Eye (tissue), 1 donor: ENCODE results near the gene L3MBTL4.
"Not testable (repeated sequence)": the region's sequence is repeated elsewhere in the genome, so short reads cannot be mapped to it uniquely, and the experiment has no call there.

Experiments
- DNase-seq: peaks from one replicate; pipeline ENCODE4 v3.0.0-alpha.2; 2015

The L3MBTL4 gene

DNA sequence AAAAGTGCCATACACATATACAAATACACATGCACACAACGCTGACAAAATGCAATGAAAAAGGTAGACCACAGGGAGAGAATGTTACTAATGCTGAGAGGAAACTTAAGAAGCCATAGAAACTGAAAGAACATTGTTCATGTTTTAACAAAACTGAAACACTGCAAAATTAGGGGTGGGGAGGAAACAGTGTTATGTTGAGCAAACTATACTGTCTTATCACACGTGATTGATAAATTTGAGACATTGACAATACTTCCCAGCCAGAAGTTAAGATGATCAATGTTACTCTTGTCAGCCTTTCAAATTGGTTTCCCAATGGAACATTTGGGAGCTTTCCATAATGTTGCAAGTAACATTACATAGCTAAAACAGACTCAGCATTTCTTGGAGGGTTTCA is 165.5 kb downstream of the L3MBTL4 start:
- no peak for DNase-seq

GRCh38 chr18:6248017-6248416 is 166.7 kb downstream of the L3MBTL4 start:
- no peak for DNase-seq

GRCh38 chr18:6242004-6242403 is 172.7 kb downstream of the L3MBTL4 start:
- no peak for DNase-seq

DNA sequence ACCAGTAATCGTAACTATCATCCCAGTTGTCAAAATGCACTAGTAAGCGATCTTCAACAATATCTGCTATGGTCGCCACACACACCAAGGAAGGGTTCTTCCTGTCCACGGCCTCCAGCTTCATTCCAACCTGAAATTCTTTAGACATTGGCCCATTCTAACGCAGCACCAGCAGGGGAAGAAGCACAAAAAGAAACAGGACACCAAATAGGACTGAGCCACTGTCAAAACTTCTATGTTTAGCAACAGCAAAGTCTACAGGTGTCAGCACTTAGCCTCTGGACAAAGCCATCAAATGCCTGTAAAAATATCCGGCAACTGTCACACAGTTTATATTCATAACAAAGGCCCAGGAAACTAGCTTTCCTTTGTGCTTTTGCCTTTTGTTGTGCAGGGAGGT is 175.0 kb downstream of the L3MBTL4 start:
- DNase-seq = no peak

DNA sequence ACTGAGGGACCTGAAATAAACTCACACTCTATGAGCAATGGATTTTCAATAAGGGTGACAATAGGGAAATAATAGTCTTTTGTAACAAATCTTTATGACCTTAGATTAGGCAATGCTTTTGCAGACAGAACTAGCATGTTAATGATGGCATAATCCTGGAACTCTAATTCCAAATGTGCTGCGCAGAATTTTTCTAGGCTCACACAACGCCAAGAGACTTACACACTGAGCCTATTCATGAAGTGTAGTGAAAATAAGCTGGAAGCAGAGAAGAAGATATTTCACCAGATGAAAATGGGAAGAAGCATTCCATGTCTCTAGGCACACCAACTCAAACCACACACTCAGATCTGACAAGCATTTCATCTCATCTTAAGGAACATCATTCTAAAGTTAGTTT is 178.5 kb downstream of the L3MBTL4 start:
- no peak for DNase-seq

DNA sequence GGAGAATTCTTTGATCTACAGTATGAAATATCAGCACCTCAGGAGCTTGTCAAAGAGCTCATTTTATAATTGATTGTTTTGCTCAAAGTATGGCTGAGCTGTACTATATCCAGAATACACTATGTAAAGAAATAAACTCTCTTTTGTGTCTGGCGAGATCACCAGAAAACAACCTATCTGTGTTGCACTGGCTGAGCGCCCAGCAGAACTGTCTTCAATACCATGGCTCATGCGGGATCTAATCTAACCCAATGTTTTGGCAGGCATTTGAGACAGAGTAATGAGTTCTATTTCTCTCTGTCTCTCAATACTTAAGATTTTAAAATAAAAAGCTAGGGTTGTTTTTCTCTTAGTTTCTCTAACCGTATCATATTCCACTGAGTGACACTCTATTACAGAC is 192.4 kb downstream of the L3MBTL4 start:
- peak; percentile 18 for DNase-seq

DNA sequence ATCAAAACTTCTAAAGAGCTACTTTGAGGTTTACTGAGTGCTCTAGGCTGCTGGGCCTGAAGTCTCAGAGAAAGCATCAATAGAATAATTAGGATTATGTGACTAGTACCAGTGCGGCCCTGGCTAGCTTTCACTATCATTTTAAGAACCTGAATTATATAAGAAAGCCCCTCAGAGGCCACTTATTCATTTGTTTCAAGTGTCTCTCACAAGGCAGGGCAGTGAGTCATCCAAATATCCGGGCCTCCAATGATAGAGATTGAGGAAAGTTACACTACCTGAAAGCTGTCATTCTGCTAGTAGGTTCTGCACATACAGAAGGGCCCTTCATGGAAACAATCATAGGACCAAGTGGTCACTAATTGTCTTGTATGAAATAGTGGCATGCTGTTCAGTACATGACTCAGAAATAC is 193.1 kb downstream of the L3MBTL4 start:
- DNase-seq = no peak

- no peak for DNase-seq
Observed at GRCh38 chr18:6220129-6220528, 194.6 kb downstream of the L3MBTL4 start.

GRCh38 chr18:6219116-6219717 is 195.5 kb downstream of the L3MBTL4 start:
- peak; percentile 84 for DNase-seq

DNA sequence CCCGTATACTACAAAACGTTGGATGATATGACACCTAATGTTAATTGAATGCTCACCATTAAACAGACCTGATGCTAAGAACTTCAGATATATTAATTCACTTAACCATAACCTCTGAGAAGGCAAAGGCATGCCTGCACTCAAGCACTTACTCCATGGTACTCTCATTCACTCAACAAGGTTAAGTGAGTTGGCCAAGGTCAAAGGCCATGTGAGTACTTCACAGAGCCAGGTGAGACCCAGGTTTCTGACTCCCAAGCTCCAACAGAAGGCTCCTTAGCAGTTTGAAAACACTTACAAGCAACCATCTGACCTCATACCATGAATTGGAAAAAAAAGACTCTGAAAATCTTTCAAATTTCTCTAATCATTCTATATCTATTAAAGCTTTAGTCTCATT is 198.8 kb downstream of the L3MBTL4 start:
- no peak for DNase-seq

GRCh38 chr18:6211174-6211504 is 203.6 kb downstream of the L3MBTL4 start:
- no peak for DNase-seq

DNA sequence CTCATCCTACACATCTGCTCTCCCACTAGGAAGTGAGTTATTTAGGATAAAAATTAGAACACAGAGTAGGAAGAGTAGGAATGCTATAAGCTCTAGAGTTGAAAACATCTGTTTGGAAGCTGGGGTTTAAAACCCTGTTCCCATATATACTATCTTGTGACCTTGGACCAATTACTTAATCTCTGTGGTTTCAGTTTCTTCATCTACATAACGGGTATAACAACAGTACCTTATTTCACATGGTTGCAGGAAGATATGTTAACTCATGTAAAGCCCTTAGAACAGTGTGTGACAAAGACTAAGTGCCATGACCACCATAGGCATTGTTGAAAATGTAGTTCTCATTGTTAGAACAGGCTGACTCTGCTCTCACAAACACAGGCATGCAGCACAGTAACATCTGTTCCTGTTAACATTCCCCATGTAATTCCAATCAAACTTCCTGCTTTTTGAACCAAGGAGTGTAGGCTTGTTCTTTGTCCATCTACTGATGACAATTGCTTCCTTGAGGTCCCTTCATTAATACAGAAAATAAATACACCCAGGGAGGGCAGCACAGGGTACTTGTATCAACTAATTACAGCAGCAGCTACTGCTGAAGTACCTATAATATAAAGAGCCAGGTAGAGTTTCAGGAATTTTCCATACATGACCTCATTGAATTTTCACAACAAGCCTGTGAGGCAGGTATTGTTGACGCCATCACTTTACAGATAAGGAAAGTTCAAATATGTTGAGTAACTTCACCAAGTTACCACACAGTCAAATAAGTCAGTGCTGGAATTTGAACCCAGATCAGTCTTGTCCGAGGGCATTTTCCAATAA is 204.2 kb downstream of the L3MBTL4 start:
- no peak for DNase-seq

DNA sequence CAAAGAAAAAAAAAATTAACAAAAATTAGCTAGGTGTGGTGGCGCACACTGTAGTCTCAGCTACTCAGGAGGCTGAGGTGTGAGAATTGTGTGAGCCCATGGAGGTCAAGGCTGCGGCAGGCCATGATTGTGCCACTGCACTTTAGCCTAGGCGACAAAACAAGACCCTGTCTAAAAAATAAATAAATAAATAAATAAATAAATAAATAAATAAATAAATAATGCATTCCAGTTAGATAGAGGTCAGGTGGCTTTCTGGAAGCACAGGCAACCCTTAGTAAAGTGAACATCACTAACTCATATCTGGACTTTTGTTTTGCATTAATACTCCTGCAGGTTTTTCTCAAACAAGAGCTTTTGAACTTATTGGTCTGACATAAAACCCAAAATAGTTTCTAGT is 206.8 kb downstream of the L3MBTL4 start:
- no peak for DNase-seq

GRCh38 chr18:6207116-6207515 is 207.6 kb downstream of the L3MBTL4 start:
- no peak for DNase-seq

- no peak for DNase-seq
Observed at GRCh38 chr18:6205706-6206105, 209.0 kb downstream of the L3MBTL4 start.

- no peak for DNase-seq
Observed at GRCh38 chr18:6204476-6204875, 210.2 kb downstream of the L3MBTL4 start.

- DNase-seq = no peak
Observed at GRCh38 chr18:6203791-6204190, 210.9 kb downstream of the L3MBTL4 start.

GRCh38 chr18:6202861-6203260 is 211.8 kb downstream of the L3MBTL4 start:
- DNase-seq = no peak

DNA sequence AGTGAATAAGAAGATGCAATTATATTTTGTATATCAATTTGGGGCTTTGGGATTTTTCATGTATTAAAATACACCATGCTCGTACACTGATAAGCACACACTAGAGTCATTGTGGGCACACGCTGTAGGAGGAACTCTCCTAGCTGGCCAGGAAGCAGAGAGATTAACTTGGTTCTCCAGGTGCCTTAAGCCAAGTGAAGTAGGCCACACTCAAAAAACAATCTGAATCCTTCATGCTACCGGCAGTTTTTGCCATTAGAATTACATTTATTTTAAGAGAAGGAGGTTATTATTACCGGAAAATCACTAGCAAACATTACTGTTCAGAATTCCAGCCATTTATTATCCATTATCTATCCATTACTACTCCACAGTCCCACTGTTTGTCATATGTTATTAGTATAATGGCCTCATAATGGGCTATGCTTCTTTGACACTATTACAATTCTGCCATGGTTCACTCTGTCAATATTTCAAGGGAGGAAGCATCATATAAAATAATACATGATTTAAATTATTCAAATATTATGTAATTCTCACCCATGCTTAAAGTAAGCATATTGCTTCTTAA is 214.4 kb downstream of the L3MBTL4 start:
- no peak for DNase-seq

DNA sequence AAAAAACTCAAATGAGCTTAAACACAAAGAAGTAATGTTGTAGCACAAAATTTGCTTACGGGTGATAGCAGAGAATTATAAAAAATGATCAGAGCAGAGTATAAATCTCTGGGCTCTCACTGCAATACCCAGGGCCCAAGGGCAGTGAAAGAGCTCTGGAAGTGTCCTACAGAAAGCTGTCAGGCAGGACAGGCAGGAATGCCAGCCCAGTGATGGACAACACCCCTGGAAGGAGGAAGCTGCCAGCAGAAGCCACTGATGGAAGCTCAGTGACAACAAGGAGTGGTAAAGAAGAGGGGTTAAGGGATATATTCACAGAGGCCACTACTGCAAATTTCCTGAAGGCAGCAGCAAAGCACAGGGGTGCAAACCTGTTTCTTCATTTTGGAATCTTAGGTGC is 214.9 kb downstream of the L3MBTL4 start:
- no peak for DNase-seq

DNA sequence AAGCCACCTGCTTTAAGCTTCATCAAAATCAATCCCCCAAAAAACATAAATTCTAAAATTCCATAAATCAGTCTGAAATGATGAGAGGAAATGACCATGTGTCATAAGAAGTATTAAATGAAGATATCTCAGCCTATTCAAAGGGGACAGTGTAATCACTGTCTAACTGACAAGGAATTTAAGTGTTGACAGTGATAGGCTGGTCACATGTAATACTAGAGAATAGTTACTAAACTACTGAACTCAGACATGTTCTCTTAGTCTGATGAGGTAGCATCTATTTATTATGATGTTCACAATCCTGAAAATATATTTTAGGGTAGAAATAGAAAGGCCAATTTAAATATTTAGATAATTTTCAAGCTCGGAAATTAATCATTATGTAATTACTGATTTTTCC is 216.1 kb downstream of the L3MBTL4 start:
- no peak for DNase-seq

- DNase-seq = no peak
Observed at GRCh38 chr18:6194640-6195039, 220.1 kb downstream of the L3MBTL4 start.

- not testable (repeated sequence) for DNase-seq
Observed at GRCh38 chr18:6185782-6186181, 228.9 kb downstream of the L3MBTL4 start.

DNA sequence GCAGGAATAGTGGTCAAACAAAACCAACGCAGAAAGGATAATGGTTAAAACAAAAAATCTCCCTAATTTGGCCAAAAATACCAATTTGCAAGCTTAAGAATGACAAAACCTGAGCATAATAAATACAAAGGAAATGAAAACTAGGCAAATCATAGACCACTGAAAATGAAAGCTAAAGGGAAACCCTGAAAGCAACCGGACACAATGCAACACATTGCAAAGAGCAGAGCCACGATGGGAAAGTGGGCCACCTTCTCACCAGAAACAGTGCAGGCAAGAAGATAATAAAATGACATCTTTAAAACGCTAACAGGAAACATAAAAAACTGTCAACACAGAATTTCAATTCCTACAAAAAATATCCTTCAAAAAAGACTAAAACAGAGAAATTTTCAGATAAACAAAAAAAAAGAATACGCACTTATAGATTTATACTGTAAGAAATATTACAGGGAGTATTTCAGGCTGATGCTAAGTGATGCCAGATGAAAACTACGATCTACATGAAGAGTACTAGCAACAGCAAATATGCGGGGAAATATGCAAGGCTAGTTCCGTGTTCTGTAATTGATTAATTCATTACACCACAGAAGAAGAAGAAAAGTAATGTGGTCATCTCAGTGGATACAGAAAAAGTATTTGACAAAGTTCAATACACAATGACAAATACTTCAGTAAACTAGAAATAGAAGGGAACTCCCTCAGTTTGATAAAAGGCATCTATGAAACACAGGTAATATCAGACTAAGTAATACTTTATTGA is 239.5 kb downstream of the L3MBTL4 start:
- no peak for DNase-seq
